Kidney (tissue), 14 donors: ENCODE measurements around the gene GLP2R. TPM values are rescaled to one million over a fixed set of nuclear protein-coding genes. Genes with fewer than 3 reads are reported as not detected.

Experiments
- DNase-seq, 5 donors: peaks; one replicate each; pipeline ENCODE4 v3.0.0-alpha.2; 2013 to 2020
- FAIRE-seq: peaks from 2 replicates; lab custom pipeline; 2012; peaks lifted over from hg19 to GRCh38; lab: Jason Lieb, UNC
- H3K27ac ChIP-seq, 2 donors: one replicate each; pipeline ENCODE4 v1.7.0; 2013; ENCODE audit warnings: low read depth in 2 of 2, low read length in 2 of 2, inconsistent platforms in 1 of 2
- H3K27me3 ChIP-seq: one replicate; pipeline ENCODE4 v1.7.1; 2013; ENCODE audit warnings: low read length, inconsistent platforms; ENCODE audit not compliant: control insufficient read depth, insufficient read depth
- H3K36me3 ChIP-seq, 3 donors: one replicate each; pipeline versions ENCODE4 v1.7.0 to v1.7.1; 2013; ENCODE audit warnings: low read length in 3 of 3, control low read depth in 1 of 3, inconsistent platforms in 1 of 3; ENCODE audit not compliant: insufficient read depth in 3 of 3, control insufficient read depth in 2 of 3
- H3K4me1 ChIP-seq, 3 donors: one replicate each; pipeline versions ENCODE4 v1.7.0 to v1.7.1; 2013; ENCODE audit warnings: low read length in 3 of 3, inconsistent platforms in 1 of 3, low read depth in 1 of 3; ENCODE audit not compliant: control insufficient read depth in 2 of 3, insufficient read depth in 2 of 3
- H3K4me3 ChIP-seq, 3 donors: one replicate each; pipeline versions ENCODE4 v1.7.0 to v1.8.1; 2013; ENCODE audit warnings: low read length in 3 of 3, control low read depth in 1 of 3, inconsistent platforms in 1 of 3
- H3K9ac ChIP-seq, 3 donors: one replicate each; pipeline versions ENCODE4 v1.7.0 to v1.7.1; 2013; ENCODE audit warnings: low read length in 3 of 3, control low read depth in 1 of 3, inconsistent platforms in 1 of 3
- H3K9me3 ChIP-seq, 3 donors: one replicate each; pipeline versions ENCODE4 v1.7.0 to v1.7.1; 2013; ENCODE audit warnings: low read length in 3 of 3, control low read depth in 1 of 3, inconsistent platforms in 1 of 3; ENCODE audit not compliant: control insufficient read depth in 2 of 3, insufficient read depth in 1 of 3
- intact Hi-C: fragments of 100-400 bp; cut with DNase I; formaldehyde crosslinking; loops from one replicate; pipeline ENCODE4 v1.11.1; 2022
- polyA plus RNA-seq: library from polyadenylated mRNA; stranded (reverse); fragments of 350-450 nt; fragmentation: Illumina TruSeq; extraction: RNeasy Lipid Tissue Mini Kit (QIAGEN cat#74804); gene quantifications from one replicate; pipeline ENCODE4 v1.2.3, GENCODE V29; 2014; ENCODE audit warnings: low read depth, low replicate concordance; ENCODE audit not compliant: insufficient read depth
- total RNA-seq: library from RNA; stranded (reverse); fragmentation: NEBNext Ultra II Directional; extraction: Animal tissue kit (Norgen Biotek cat#: 25700); gene quantifications from one replicate; pipeline ENCODE4 v1.2.1, GENCODE V29; 2021
- TF ChIP-seq, protein P1 (sequence below): IDR thresholded peaks from 3 replicates; pipeline ENCODE4 v1.5.1; 2012; ENCODE audit warnings: mild to moderate bottlenecking, moderate library complexity, borderline replicate concordance; ENCODE audit not compliant: insufficient read depth; ENCODE audit errors: extremely low read depth
- donor health status: control.
- donor health status: control.
- donor health status: control.
- donor health status: control.
- donor health status: control.
- donor health status: DM: yes; HTN: yes; CAD: no.
- donor health status: Normal renal cell carcinoma (clear cell type).

GLP2R gene
- total and polyA plus RNA-seq, 2 donors from 2014 or later = not detected

DNA sequence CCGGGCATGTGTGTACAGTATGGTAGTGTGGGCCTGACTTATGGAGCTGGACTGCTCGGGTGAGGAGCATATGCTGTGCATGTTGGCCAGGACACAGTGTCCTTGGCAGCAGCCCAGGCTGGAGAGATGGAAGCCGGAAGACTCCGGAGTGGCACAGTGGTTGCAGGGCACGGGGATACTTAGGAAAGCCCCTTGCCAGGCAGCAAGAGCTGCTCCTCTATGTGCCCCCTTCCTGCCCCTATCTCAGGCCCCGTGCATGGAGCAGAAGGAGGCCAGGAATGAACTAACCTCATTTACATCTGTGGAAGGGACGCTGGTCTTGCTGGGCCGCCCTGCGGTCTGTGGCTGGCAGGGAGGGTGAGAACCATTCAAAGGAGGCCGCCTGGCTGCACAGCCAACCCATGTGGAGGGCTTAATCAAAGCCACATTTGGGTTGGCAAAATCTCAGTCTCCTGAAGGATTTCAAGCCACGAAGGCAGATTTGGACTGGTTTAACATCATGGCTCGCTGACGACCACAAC is 111.6 kb downstream of the GLP2R start:
- DNase-seq (peak in 1 of 5 donors; percentile 58), FAIRE-seq (no peak)
- Histone ChIP-seq H3K27ac (no peak overlapping the region), H3K27me3 (no peaks in the 10 kb centered on the region), H3K36me3 (peaks cover 0 to 3% (median 0%) of the 10 kb centered on the region in 3 donors), H3K4me1 (no peaks in the 10 kb centered on the region), H3K4me3 (no peak overlapping the region), H3K9me3 (peaks cover 0 to 2% (median 0%) of the 10 kb centered on the region in 3 donors), H3K9ac (no peak overlapping the region)
- TF ChIP-seq, protein P1, sequence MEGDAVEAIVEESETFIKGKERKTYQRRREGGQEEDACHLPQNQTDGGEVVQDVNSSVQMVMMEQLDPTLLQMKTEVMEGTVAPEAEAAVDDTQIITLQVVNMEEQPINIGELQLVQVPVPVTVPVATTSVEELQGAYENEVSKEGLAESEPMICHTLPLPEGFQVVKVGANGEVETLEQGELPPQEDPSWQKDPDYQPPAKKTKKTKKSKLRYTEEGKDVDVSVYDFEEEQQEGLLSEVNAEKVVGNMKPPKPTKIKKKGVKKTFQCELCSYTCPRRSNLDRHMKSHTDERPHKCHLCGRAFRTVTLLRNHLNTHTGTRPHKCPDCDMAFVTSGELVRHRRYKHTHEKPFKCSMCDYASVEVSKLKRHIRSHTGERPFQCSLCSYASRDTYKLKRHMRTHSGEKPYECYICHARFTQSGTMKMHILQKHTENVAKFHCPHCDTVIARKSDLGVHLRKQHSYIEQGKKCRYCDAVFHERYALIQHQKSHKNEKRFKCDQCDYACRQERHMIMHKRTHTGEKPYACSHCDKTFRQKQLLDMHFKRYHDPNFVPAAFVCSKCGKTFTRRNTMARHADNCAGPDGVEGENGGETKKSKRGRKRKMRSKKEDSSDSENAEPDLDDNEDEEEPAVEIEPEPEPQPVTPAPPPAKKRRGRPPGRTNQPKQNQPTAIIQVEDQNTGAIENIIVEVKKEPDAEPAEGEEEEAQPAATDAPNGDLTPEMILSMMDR = no peak
- intact Hi-C loops = no loop called here

DNA sequence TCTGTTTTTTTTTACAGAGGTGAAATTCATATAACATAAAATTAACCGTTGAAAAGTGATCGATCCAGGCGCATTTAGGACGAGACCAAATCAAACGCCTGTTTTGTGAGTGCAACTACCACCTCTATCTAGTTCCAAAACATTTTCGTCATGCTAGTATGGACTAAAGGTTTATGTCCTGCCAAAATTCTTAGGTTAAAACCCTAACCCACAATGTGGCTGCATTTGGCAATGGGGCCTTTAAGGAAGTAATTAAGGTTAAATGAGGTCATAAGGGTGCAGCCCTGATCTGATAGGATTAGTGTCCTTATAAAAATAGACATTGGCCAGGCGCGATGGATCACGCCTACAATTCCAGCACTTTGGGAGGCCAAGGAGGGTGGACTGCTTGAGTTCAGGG is 112.2 kb downstream of the GLP2R start:
- no peaks in the 10 kb centered on the region for H3K4me1 ChIP-seq
- no peak overlapping the region for H3K4me3 ChIP-seq
- no peak overlapping the region for H3K9ac ChIP-seq
- H3K27me3 ChIP-seq = no peaks in the 10 kb centered on the region
- peaks cover 0 to 2% (median 0%) of the 10 kb centered on the region in 3 donors for H3K9me3 ChIP-seq
- peak in 1 of 5 donors; percentile 8 for DNase-seq
- H3K36me3 ChIP-seq = peaks cover 0 to 3% (median 0%) of the 10 kb centered on the region in 3 donors
- TF ChIP-seq, protein P1 = no peak
- H3K27ac ChIP-seq = no peak overlapping the region
- intact Hi-C loops = no loop called here
- no peak for FAIRE-seq

DNA sequence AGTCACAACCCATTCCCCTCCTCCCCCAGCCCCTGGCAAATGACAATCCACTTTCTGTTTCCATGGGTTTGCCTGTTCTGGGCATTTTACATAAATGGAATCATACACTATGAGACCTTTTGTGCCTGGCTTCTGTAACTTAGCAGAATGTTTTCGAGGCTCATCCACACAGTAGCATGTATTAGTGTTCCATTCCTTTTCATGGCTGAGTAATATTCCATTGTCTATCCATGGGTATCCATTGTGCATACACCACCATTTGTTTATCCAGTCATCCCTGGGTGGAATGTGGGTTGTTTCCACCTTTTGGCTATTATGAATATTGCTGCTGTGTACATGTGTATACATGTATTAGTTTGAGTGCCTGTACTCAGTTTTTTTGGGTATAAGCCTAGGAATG is 113.0 kb downstream of the GLP2R start:
- peaks cover 0 to 2% (median 0%) of the 10 kb centered on the region in 3 donors for H3K9me3 ChIP-seq
- peaks cover 0 to 3% (median 0%) of the 10 kb centered on the region in 3 donors for H3K36me3 ChIP-seq
- no peak overlapping the region for H3K9ac ChIP-seq
- no peak overlapping the region for H3K4me3 ChIP-seq
- H3K4me1 ChIP-seq = no peaks in the 10 kb centered on the region
- TF ChIP-seq, protein P1 = no peak
- H3K27me3 ChIP-seq = no peaks in the 10 kb centered on the region
- no peak for FAIRE-seq
- intact Hi-C loops = no loop called here
- DNase-seq = no peak
- no peak overlapping the region for H3K27ac ChIP-seq
